HG03571 (cell line): ENCODE data around the gene PTPRM.

Experiments
- ATAC-seq: cut with Tn5 transposase; IDR thresholded peaks from one replicate; pipeline ENCODE4 v1.9.1; 2021; ENCODE audit not compliant: unreplicated experiment

Gene PTPRM

DNA sequence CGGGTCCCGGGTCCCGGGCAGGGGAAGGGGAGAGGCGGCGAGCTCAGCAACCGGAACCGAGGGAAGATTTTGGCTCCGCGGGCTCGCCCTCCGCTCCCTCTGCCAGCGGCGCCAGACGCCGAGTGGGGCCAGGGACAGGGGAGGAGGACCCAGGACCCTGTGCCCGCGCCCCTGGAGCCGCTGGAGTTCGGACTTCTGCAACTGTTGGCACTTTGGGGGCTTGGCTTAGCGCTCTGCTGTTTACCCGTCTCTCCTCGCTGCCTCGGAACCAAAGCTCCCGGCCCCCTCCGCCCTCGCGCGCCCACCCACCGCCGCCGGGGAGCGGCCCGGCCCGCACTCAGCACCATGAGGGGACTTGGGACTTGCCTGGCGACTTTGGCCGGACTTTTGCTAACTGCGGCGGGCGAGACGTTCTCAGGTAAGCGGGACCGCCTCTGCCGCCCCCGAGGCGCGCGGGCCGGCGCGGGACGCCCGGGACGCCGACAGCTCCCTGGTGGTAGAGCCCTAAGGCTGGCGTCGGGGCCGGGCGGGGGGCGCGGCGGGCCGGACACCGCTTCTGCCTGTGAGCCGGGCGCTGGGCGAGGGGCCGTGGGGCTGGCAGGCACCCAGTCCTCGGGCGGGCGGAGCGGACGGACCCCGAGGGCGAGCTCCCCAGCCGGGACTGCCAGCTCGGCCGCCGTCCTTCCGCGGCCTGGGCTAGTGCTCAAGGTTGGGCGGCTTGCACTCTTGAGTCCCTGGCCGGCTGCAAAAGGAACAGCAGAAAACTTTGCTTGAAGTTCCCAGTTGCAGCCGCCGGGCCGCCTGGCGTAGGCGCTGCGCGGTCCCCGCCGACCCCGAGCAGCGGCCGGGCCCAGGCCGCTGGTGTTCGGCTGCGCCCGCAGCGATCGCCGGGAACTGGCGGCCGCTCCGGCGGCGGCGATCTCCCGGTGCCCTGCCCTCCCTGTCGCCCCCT, 634 bp downstream of the PTPRM start:
- ATAC-seq: no peak

DNA sequence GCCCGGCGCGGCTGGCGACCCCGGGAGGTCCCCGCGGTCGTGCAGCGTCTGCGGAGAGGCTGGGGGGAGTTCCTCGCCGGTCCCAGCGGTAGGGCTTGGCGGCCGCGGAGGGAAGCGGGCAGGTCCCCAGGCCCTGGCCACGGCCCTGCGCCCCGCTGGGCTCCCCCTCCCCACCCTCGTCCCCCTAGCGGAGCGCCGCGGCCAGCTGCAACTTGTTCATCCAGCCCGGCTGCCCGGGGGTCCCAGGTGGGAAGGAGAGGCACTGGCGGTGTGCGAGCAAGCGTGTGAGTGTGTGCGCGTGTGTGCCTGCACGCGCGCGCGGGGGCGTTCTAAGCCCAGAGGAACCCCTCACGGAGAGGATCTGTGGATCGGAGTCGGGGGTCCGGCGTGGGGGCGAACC, 1.3 kb downstream of the PTPRM start:
- ATAC-seq: no peak

DNA sequence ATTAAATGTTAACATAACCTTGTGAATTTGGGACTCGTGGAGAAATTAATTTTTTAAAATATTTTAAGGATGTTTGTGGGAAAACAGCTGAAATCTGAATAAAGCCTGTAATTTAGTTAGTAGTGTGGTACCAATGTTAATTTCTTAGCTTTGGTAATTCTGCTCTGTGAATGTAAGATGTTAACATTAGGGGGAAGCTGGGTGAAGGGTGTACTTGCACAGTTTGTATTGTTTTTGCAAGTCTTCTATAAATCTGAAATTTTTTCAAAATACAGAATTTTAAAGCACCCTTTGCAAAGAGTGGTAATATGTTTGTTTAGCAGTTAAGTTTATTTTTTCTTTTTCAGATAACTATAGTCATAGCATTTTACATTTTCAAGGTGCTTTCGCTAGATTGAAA, 4.5 kb downstream of the PTPRM start:
- no peak for ATAC-seq

DNA sequence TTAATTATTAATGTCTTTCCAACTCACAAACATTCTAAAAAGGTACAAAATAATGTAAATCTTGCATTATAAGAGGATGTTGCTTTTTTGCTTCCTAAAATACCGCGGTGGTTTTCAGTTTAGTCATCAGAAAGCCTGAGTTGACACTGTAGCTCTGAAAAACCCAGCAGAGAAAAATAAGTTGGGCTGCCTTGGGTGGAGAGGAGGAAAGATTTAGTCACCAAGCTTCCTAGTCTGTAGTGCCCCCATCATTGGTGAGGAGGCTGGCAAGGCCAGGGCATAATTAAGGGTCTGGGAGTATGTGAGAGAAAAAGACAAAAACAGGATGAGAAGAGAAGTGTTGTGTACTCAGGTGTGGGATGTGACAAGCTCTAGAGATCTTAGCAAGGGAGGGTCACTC, 5.7 kb downstream of the PTPRM start:
- ATAC-seq: no peak

DNA sequence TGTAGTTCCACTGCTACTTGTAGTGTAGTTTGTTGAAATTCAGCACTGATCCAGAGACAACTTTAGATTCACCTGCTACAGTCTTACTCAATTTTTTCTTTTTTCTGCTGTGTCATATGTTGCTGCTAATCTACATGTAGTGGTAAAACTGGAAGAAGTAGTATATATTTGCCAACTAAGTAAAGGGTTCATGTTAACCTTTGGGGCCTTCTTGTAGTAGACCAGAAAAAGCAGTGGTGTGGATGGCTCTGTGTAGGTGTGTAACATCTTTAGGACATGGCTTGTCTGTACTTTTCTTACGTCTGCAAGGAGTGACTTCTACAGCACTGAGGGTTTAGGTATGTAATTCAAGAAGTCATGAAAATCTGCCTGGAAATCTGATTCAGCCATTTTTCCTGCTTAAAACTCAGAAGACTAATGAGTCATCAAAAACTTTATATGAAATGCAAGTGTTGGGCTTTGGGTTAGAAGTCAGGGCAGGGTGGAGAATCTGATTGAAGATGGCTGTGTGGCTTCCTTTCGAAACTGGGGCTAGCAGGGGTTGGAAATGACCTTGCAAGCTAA, 8.4 kb downstream of the PTPRM start:
- ATAC-seq: no peak

DNA sequence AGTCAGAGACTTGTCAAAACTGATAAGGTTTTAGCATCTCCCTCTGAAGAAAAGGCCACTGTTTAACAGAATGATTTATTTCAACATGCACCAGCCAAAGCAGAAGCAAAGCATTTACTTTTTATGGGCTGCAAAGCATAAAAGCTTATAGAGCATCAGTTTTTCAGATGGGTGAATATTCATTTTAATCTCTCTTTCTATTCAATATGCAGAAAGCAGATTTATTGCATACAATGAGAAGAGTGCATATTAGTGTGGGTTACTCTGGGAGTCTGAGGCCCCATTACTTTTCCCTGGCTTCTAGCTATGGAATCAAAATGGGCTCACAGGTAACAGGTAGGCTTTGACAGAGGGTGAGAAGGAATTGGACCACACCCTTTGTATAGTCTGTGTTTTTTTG, 9.0 kb downstream of the PTPRM start:
- ATAC-seq: no peak

DNA sequence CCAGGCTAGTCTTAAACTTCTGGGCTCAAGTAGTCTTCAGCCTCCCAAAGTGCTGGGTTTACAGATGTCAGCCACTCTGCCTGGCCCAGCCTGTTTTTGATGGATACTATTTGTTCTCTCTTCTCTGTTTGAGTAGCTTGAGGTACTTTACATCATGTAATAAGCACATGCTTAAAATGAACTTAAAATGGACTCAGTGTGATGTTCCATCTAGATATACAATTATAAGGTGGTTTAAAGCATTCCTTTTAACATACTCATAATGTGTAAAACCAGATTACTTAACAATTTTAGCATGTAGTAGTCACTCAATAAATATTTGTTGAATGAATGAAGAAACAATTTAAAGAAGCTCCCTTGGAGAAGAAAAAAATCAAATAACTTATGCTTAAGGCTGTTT, 9.6 kb downstream of the PTPRM start:
- ATAC-seq: no peak

DNA sequence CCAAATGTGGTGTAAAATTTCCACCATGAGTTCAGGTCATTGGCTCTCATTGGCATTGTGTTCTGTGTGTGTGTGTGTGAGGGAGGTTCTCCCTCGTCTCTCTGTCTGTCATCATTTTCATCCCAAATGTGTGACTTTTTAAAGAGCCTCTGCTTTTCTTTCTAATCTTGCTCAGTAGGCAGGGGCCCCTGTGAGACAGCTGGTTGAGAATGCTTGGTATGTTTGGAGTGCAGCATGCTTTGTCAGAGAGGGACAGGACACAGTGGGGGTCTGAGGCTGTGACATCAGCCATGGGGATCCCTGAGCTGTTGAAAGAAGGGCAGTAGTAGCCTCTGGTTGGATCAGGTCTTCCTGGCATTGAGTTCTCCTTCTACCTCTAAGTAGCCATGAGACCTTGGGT, 10.6 kb downstream of the PTPRM start:
- no peak for ATAC-seq

DNA sequence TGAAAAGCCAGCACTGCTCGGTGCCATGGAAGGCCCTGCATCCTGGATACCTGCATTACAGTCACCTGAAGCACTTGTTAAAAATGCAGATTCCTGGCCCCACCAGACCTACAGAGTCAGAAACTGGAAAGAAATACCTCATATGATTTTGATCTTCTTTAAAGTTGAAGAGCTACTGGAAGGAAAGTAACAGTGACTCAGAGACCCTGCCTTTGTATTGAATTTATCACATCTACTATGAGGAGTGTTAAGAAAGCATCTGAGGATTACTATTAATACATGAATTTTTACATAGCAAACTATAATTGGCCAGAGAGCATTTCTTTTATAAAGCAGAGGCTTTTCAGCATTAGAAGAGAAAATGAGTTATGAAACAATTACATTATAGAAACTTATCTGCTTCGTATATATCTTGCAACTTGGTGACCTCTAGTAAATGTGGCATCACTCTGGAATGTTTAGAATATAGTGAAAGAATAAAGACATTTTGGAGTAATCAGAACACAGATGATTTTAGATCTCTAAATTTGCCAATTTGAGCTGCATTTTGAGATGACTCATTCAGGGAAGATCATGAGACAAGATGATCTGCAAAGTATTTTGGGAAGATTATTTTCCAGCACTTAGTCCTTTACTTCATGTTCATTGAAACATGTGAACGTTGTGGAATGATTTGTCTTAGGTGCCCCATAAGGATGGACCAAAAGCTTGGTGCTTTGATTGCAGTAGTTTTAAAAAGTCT, 12.2 kb downstream of the PTPRM start:
- no peak for ATAC-seq

DNA sequence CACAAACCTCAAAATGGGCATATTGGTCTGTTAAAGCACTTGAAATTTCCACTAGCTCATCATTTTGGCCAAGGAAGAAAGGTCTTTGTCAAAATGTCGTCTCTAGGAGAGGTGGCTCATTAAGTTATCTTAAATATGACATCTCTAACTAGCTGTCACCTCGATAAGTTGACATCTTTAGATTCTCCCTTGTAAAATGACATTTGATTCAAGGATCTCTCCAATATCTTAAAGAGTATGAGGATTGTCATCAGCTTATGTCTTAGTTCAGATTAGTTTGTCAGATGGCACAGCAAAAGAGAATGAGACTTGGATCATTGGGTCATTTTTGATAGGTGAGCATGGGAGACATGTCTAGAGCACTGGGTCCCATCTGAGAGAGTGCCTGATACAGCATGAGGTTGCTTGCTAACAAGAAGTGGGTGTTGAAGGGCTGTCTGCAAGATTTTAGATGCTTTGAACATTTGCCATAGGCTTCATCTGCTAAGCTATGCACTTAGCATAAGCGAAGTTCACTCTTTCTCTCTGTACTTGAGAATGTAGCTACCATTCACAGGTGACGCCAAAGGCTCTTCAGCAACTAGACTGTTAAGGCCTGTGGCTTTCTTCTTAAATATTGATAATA, 12.9 kb downstream of the PTPRM start:
- ATAC-seq: no peak

DNA sequence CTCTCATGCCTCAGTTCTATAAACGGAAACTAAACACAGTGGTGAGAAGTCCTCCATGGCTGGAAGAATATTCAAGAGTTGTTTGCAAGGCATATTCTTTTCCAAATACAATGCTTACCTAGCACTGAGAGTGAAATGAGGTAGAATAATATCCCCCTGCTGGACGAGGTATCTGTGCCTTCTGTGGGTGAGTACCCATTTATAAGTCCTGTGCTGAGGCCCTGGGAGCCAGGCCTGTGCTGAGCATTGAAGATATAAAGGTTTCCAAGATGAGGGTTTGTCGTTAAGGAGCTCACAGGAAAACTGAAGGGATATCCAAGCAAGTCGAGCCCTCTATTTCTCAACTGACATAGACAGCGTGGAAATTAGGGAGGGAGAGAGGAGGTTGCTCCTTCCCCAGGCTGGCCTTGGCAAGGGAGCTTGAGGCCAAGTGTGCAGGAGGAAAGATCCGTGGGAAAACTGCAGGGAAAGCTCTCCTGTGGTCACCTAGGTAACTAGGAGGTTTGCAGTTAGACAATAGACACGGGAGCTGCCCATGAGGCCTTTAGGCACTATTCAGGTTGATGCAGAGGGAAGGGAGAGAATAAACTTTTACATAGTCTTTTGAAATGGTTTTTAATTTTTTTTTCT, 17.6 kb downstream of the PTPRM start:
- no peak for ATAC-seq

DNA sequence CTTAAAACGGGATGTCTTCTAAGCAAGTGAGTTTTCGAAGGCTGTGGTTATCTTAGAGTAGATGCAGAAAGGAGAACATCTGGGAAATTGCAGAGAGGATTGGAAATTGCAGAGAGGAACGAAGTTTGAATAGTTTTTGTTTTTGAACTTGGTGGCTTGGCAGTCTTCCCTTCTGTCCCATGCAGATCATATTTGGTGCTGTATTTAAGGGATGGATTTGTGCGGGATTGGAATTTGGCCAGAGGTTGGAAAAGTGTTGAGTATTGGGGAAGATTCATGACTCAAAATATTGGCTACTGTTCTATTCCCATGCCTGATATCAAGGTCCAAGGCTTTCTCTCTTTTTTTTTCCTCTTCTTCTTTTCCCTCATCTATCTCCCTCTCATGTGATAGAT, 18.2 kb downstream of the PTPRM start:
- ATAC-seq: no peak

DNA sequence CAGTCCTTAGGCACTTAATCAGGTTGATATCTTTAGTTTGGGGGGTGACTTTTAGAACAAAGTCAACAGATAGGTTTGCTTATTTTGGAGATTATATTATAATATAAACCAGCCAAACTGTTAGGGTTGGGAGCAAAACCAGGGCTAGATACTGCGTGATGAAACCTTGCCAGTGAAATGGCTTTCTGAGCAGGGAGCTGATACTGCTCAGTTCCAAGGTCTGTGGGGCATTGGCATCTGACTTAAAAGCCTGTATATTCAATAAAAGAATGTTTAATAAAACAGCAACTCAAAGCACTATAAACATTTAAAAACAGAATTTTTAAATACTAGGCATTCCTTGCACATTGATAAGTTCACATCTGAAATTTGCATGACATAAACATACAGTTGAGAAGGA, 19.3 kb downstream of the PTPRM start:
- ATAC-seq: no peak

DNA sequence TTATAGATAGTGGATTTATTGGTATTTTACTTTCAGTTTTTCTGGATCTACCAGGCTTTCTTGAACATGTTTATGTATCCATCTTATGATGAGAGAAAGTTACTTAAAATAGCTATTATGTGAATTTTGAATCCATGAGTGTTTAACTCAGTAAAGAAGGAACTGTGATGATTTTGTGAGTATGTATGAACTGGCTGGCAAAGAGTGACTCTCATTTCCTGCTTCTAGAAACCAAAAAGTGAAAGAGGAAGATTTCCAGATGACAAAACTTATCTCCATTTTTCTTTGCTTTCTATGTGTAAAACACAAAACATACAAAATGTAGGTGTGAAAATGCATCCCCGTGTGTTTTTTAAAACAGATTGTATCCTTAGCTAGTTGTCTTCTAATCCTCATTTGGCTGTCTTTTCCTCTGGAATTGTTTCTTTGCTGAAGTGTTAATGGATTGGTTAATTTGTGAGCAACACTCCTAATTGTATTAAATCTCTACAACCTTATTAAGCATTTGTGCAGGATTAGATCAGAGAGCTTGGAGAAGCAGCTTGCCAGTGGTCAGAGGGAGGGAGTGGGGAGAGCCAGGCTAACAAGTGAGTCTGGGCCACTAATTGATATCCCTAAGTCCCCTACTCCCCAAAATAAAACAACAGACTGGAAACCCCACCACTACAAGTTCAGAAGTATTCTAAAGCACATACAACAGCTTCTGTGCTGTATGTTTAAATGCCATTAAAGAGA, 23.9 kb downstream of the PTPRM start:
- no peak for ATAC-seq

DNA sequence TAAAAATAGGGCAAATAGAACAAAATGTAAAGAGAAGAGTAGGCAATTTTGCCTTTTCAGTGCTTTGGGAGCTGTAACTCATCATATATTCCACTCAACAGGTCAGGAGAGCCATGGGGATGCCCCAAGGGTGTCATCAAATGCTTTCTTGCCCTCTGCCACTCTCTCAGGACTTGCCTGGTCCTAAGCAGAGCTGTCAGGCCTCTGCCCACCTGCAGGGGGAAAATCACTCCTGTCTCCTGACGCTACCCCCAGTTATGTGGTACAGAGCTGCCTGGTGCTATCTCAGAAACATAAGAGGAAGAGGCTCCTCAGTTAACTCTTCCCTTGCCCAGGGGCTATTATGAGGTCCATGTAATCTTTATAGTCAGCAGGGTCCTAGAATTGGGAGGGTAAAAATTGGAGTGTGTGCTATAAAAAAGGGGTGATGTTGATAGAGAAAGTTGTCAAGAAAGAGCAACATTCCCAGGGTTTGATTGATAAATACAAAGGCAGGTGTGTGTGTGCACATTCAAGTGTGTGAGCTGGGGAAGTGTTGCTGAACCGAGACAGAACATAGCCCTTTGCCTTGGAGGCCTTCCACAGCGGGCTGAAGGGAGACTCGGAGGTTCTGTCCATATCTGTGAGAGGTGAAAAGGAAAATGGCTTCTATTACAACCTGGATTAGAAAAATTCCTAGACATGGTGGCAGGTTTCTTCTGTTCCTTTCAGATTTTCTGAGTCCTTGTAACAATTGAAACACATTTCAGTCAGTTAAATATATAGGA, 25.4 kb downstream of the PTPRM start:
- ATAC-seq: no peak

DNA sequence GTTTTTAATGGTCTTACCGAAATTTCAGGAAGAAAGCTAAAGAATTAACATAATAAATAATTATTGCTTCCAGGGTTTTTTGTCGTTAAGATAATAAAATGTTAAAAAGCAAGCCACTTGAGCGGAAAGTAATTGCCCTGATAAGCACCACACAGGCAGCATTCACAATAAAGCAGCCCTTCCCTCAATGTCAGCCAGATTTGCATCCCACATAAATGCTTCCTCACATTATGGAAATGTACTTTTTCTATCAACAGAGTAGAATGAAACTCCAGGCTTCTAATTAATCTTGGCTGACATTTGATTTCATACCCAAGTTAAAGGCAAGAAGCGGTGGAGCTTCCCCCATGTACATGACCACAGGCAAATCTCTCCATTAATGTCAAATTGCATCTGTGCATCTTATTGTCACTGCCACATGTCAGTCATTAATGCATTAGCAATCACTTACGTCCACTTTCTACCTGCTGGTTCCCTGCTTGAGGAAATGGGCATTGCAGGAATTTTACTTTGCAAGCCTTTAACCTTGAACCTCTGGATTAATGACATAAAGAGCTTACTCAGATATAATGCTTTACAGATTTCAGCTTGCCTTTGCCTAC, 26.2 kb downstream of the PTPRM start:
- ATAC-seq: no peak

DNA sequence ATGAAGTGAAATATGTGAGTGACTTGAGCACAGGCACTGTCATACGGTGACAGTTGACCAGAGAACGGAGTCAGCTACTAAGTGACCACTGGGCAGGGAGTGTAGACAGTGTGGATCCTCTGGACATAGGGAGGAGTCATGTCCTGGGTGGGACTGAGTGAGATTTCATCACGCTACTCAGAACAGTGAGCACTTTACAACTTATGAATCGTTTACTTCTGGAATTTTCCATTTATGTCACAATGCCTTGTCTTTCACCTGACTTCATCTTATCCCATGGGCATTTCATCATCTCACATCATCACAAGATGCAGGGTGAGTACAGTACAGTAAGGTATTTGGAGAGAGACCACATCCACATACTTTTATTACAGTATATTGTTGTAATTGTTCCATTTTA, 29.0 kb downstream of the PTPRM start:
- no peak for ATAC-seq

DNA sequence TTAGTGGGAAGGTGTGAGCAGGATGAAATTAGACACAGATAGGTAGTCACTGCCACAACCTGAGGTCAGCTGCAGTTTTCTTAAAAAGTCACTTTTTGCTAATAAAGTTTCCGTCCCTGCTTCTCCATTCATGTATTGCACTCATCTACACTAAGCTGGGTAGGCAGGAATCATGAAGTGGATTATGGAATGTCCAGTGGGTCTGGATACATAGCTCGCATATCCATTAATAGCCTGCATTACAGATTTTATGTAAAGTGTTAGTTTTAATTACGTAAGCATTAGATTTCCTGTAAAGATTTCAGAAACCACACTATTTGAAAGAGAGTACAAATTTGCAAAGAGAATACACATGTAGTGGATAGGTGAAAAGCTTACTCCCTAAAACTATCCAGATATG, 30.4 kb downstream of the PTPRM start:
- ATAC-seq: no peak
